HFFc6 (cell line): Measurements from ENCODE around the gene MYT1. TPM values are rescaled to one million over a fixed set of nuclear protein-coding genes. Genes with fewer than 3 reads are reported as not detected.
"Not testable (repeated sequence)": the region's sequence is repeated elsewhere in the genome, so short reads cannot be mapped to it uniquely, and the experiment has no call there.

ENCODE experiments used
- DNase-seq: peaks from one replicate; pipeline ENCODE4 v3.0.0-alpha.2; 2018
- H3K27ac Mint-ChIP-seq: 2 replicates; pipeline ENCODE4 v1.8.0; 2020; ENCODE audit warnings: mild to moderate bottlenecking, mixed read lengths
- H3K27me3 Mint-ChIP-seq: 2 replicates; pipeline ENCODE4 v1.8.0; 2021; ENCODE audit warnings: mild to moderate bottlenecking, moderate library complexity, mixed read lengths; ENCODE audit not compliant: insufficient read depth
- H3K36me3 Mint-ChIP-seq: 2 replicates; pipeline ENCODE4 v1.8.0; 2021; ENCODE audit warnings: low read depth, mixed read lengths
- H3K4me1 Mint-ChIP-seq: 2 replicates; pipeline ENCODE4 v1.8.0; 2020; ENCODE audit warnings: low read depth, mixed read lengths
- H3K4me3 Mint-ChIP-seq: 2 replicates; pipeline ENCODE4 v1.8.0; 2020; ENCODE audit warnings: mild to moderate bottlenecking, moderate library complexity, mixed read lengths
- H3K9me3 Mint-ChIP-seq: 2 replicates; pipeline ENCODE4 v1.8.0; 2020; ENCODE audit warnings: mild to moderate bottlenecking, mixed read lengths
- CTCF ChIP-seq: fragments of 200-600 bp; sonication (generic); IDR thresholded peaks from 2 replicates; pipeline ENCODE4 v1.5.0; 2021; ENCODE audit warnings: antibody characterized with exemption, mild to moderate bottlenecking
- total RNA-seq, 6 experiments: library from RNA; stranded (reverse); fragmentation: NEBNext Ultra II Directional; extraction: Animal tissue kit (Norgen Biotek cat#: 25700); gene quantifications; 2 replicates in 1 of 6; 3 replicates in 5 of 6; pipeline ENCODE4 v1.2.3, GENCODE V29; 2021

The MYT1 gene
- total RNA-seq, 6 experiments from 2014 or later: not detected

GRCh38 chr20:64283646-64284045, 119.4 kb downstream of the MYT1 start:
- H3K4me1 Mint-ChIP-seq: no peaks in the 10 kb centered on the region
- no peak for TF ChIP-seq CTCF

GRCh38 chr20:64285579-64286446, 121.6 kb downstream of the MYT1 start:
- TF ChIP-seq CTCF: peak; percentile 91
- H3K27me3 Mint-ChIP-seq, H3K9me3 Mint-ChIP-seq, H3K4me1 Mint-ChIP-seq, H3K4me3 Mint-ChIP-seq, H3K36me3 Mint-ChIP-seq, H3K27ac Mint-ChIP-seq: not testable (repeated sequence)
- peak; percentile 49 for DNase-seq

More at GRCh38 chr20:64283646-64284045, 119.4 kb downstream of the MYT1 start:
- Mint-ChIP-seq H3K9me3 (peaks cover 7% of the 10 kb centered on the region; the same call in 1 of the 2 replicates), H3K4me3 (no peak overlapping the region), H3K27ac (no peak overlapping the region), H3K36me3 (no peaks in the 10 kb centered on the region), H3K27me3 (peaks cover 9% of the 10 kb centered on the region)
- no peak for DNase-seq

GRCh38 chr20:64286447-64287263, 122.4 kb downstream of the MYT1 start:
- not testable (repeated sequence) for H3K4me1 Mint-ChIP-seq, H3K4me3 Mint-ChIP-seq, H3K9me3 Mint-ChIP-seq, H3K27me3 Mint-ChIP-seq, H3K27ac Mint-ChIP-seq, H3K36me3 Mint-ChIP-seq, DNase-seq

- H3K4me3 Mint-ChIP-seq, H3K9me3 Mint-ChIP-seq, H3K27ac Mint-ChIP-seq, H3K4me1 Mint-ChIP-seq, H3K27me3 Mint-ChIP-seq, DNase-seq, H3K36me3 Mint-ChIP-seq: not testable (repeated sequence)
Measured at GRCh38 chr20:64287264-64287590, 123.0 kb downstream of the MYT1 start.

Other genes with a start within 250 kb of the MYT1 start
- gene UCKL1, start 208.0 kb upstream of the MYT1 start, total RNA-seq: 10 to 100 TPM; 17.2 to 21.7 (median 19.4) TPM
- 10 to 100 TPM; 20.7 to 26.1 (median 21.4) TPM for gene ZNF512B, start 194.5 kb upstream of the MYT1 start, total RNA-seq
- gene SAMD10, start 184.8 kb upstream of the MYT1 start, total RNA-seq: 1 to 10 TPM; 1.3 to 3.0 (median 2.1) TPM
- gene PRPF6, start 183.3 kb upstream of the MYT1 start, total RNA-seq: 10 to 100 TPM; 70.7 to 73.2 (median 72.9) TPM
- under 1 TPM; 0.32 to 0.57 (median 0.42) TPM for gene C20orf204, start 128.3 kb upstream of the MYT1 start, total RNA-seq
- gene SOX18, start 114.8 kb upstream of the MYT1 start, total RNA-seq: under 1 TPM in 2 of 6 experiments, not detected in 4; 0.10 to 0.17 TPM
- gene TCEA2, start 101.3 kb upstream of the MYT1 start, total RNA-seq: 10 to 100 TPM; 36.8 to 47.4 (median 41.5) TPM
- gene RGS19, start 84.9 kb upstream of the MYT1 start, total RNA-seq: 10 to 100 TPM; 11.0 to 16.3 (median 12.9) TPM
- under 1 TPM; 0.27 to 1.00 (median 0.41) TPM for gene OPRL1, start 84.4 kb upstream of the MYT1 start, total RNA-seq
- not detected for gene LKAAEAR1, start 80.1 kb upstream of the MYT1 start, total RNA-seq
- gene NPBWR2, start 56.9 kb upstream of the MYT1 start, total RNA-seq: not detected
- 10 to 100 TPM; 15.7 to 21.9 (median 18.1) TPM for gene PCMTD2, start 91.3 kb downstream of the MYT1 start, total RNA-seq